ENCODE measurements around the gene SLC7A1.

SLC7A1 gene

GRCh38 chr13:29540799-29541198 is 54.7 kb downstream of the SLC7A1 start:
- Histone ChIP-seq H2AK5ac (ENCODE audit: low read length) (peak overlapping the region; percentile 3), H3K18ac (ENCODE audit: low read length) (peak overlapping the region; percentile 60), H3K79me2 (ENCODE audit: control insufficient read depth, insufficient read depth, low read length, poor library complexity) (peaks cover 2% of the 10 kb centered on the region), H3K36me3 (ENCODE audit: control insufficient read depth in 1 of 2, insufficient read depth in 2 of 2, low read length in 2 of 2) (peaks cover 10 to 14% of the 10 kb centered on the region in 2 experiments), H2AFZ (ENCODE audit: insufficient read depth, low read length, poor library complexity) (no peak overlapping the region), H3K27me3 (ENCODE audit: insufficient read depth, low read length) (no peaks in the 10 kb centered on the region), H3K27ac (ENCODE audit: low read depth, low read length) (peak overlapping the region; percentile 9), H3K4ac (ENCODE audit: low read depth, low read length) (no peak overlapping the region), H3K9me3 (ENCODE audit: insufficient read depth, low read depth, low read length) (peaks cover under 1% of the 10 kb centered on the region), H3K14ac (ENCODE audit: low read length) (peak overlapping the region; percentile 47), H3K4me1 (ENCODE audit: control insufficient read depth in 1 of 2, insufficient read depth in 2 of 2, low read length in 2 of 2) (peaks cover 32 to 50% of the 10 kb centered on the region in 2 experiments), H4K91ac (ENCODE audit: low read depth, low read length) (no peak overlapping the region), H3K4me3 (ENCODE audit: low read depth, low read length) (peak overlapping the region; percentile 4), H3K9ac (ENCODE audit: low read length) (no peak overlapping the region), H3K4me2 (ENCODE audit: low read length) (no peak overlapping the region), H2BK120ac (ENCODE audit: insufficient read depth, low read length, poor library complexity) (peak overlapping the region; percentile 10), H2BK12ac (ENCODE audit: low read length) (peak overlapping the region; percentile 16), H4K12ac (ENCODE audit: low read depth, low read length) (no peak overlapping the region), H2BK5ac (ENCODE audit: low read depth, low read length, poor library complexity) (no peak overlapping the region), H3K23ac (ENCODE audit: low read length) (no peak overlapping the region), H4K8ac (ENCODE audit: low read depth, low read length) (no peak overlapping the region), H3K79me1 (ENCODE audit: low read length) (peaks cover 6% of the 10 kb centered on the region)
- WGBS (ENCODE audit: extremely low coverage, insufficient coverage, insufficient read length), result no CpG with 5 or more reads among the region's 5 CpGs
- no peak for DNase-seq

GRCh38 chr13:29540334-29540733 is 55.2 kb downstream of the SLC7A1 start:
- Histone ChIP-seq H2BK120ac (ENCODE audit: insufficient read depth, low read length, poor library complexity) (no peak overlapping the region), H2AK5ac (ENCODE audit: low read length) (no peak overlapping the region), H2BK12ac (ENCODE audit: low read length) (no peak overlapping the region), H3K9me3 (ENCODE audit: insufficient read depth, low read depth, low read length) (peaks cover 2% of the 10 kb centered on the region), H4K91ac (ENCODE audit: low read depth, low read length) (no peak overlapping the region), H4K8ac (ENCODE audit: low read depth, low read length) (no peak overlapping the region), H3K23ac (ENCODE audit: low read length) (no peak overlapping the region), H2AFZ (ENCODE audit: insufficient read depth, low read length, poor library complexity) (no peak overlapping the region), H3K18ac (ENCODE audit: low read length) (no peak overlapping the region), H3K79me2 (ENCODE audit: control insufficient read depth, insufficient read depth, low read length, poor library complexity) (peaks cover 2% of the 10 kb centered on the region), H3K4ac (ENCODE audit: low read depth, low read length) (no peak overlapping the region), H3K4me3 (ENCODE audit: low read depth, low read length) (no peak overlapping the region), H3K27me3 (ENCODE audit: insufficient read depth, low read length) (no peaks in the 10 kb centered on the region), H4K12ac (ENCODE audit: low read depth, low read length) (no peak overlapping the region), H3K79me1 (ENCODE audit: low read length) (peaks cover 6% of the 10 kb centered on the region), H3K4me1 (ENCODE audit: control insufficient read depth in 1 of 2, insufficient read depth in 2 of 2, low read length in 2 of 2) (peaks cover 32 to 50% of the 10 kb centered on the region in 2 experiments), H3K27ac (ENCODE audit: low read depth, low read length) (peak overlapping the region; percentile 9), H3K14ac (ENCODE audit: low read length) (no peak overlapping the region), H2BK5ac (ENCODE audit: low read depth, low read length, poor library complexity) (no peak overlapping the region), H3K9ac (ENCODE audit: low read length) (no peak overlapping the region), H3K36me3 (ENCODE audit: control insufficient read depth in 1 of 2, insufficient read depth in 2 of 2, low read length in 2 of 2) (peaks cover 12 to 16% of the 10 kb centered on the region in 2 experiments), H3K4me2 (ENCODE audit: low read length) (no peak overlapping the region)
- DNase-seq, result peak; percentile 40 to 51
- WGBS (ENCODE audit: extremely low coverage, insufficient coverage, insufficient read length), result no CpG with 5 or more reads among the region's 5 CpGs

GRCh38 chr13:29539856-29540255 is 55.6 kb downstream of the SLC7A1 start:
- H4K8ac ChIP-seq (ENCODE audit: low read depth, low read length), result no peak overlapping the region
- H3K4ac ChIP-seq (ENCODE audit: low read depth, low read length), result no peak overlapping the region
- peaks cover 32 to 50% of the 10 kb centered on the region in 2 experiments for H3K4me1 ChIP-seq (ENCODE audit: control insufficient read depth in 1 of 2, insufficient read depth in 2 of 2, low read length in 2 of 2)
- peaks cover 2% of the 10 kb centered on the region for H3K9me3 ChIP-seq (ENCODE audit: insufficient read depth, low read depth, low read length)
- no peak overlapping the region for H2AFZ ChIP-seq (ENCODE audit: insufficient read depth, low read length, poor library complexity)
- no peak overlapping the region for H2AK5ac ChIP-seq (ENCODE audit: low read length)
- peaks cover 10 to 14% of the 10 kb centered on the region in 2 experiments for H3K36me3 ChIP-seq (ENCODE audit: control insufficient read depth in 1 of 2, insufficient read depth in 2 of 2, low read length in 2 of 2)
- H3K4me2 ChIP-seq (ENCODE audit: low read length), result no peak overlapping the region
- H2BK12ac ChIP-seq (ENCODE audit: low read length), result no peak overlapping the region
- DNase-seq, result no peak
- H3K79me1 ChIP-seq (ENCODE audit: low read length), result peaks cover 6% of the 10 kb centered on the region
- WGBS (ENCODE audit: extremely low coverage, insufficient coverage, insufficient read length), result no CpG with 5 or more reads among the region's 2 CpGs
- H2BK120ac ChIP-seq (ENCODE audit: insufficient read depth, low read length, poor library complexity), result no peak overlapping the region
- peak overlapping the region; percentile 4 for H2BK5ac ChIP-seq (ENCODE audit: low read depth, low read length, poor library complexity)
- H3K79me2 ChIP-seq (ENCODE audit: control insufficient read depth, insufficient read depth, low read length, poor library complexity), result peaks cover 2% of the 10 kb centered on the region
- no peak overlapping the region for H3K27ac ChIP-seq (ENCODE audit: low read depth, low read length)
- H3K9ac ChIP-seq (ENCODE audit: low read length), result no peak overlapping the region
- no peak overlapping the region for H4K91ac ChIP-seq (ENCODE audit: low read depth, low read length)
- H3K18ac ChIP-seq (ENCODE audit: low read length), result no peak overlapping the region
- H3K14ac ChIP-seq (ENCODE audit: low read length), result no peak overlapping the region
- H3K4me3 ChIP-seq (ENCODE audit: low read depth, low read length), result no peak overlapping the region
- H3K27me3 ChIP-seq (ENCODE audit: insufficient read depth, low read length), result no peaks in the 10 kb centered on the region
- no peak overlapping the region for H3K23ac ChIP-seq (ENCODE audit: low read length)
- H4K12ac ChIP-seq (ENCODE audit: low read depth, low read length), result no peak overlapping the region

GRCh38 chr13:29538652-29539040 is 56.8 kb downstream of the SLC7A1 start:
- peaks cover 10 to 19% of the 10 kb centered on the region in 2 experiments for H3K36me3 ChIP-seq (ENCODE audit: control insufficient read depth in 1 of 2, insufficient read depth in 2 of 2, low read length in 2 of 2)
- H3K9ac ChIP-seq (ENCODE audit: low read length), result no peak overlapping the region
- peaks cover 2% of the 10 kb centered on the region for H3K9me3 ChIP-seq (ENCODE audit: insufficient read depth, low read depth, low read length)
- no peak overlapping the region for H4K12ac ChIP-seq (ENCODE audit: low read depth, low read length)
- H2BK12ac ChIP-seq (ENCODE audit: low read length), result peak overlapping the region; percentile 10
- H3K4ac ChIP-seq (ENCODE audit: low read depth, low read length), result no peak overlapping the region
- H3K79me2 ChIP-seq (ENCODE audit: control insufficient read depth, insufficient read depth, low read length, poor library complexity), result peaks cover 2% of the 10 kb centered on the region
- peak overlapping the region; percentile 5 for H3K18ac ChIP-seq (ENCODE audit: low read length)
- H2AK5ac ChIP-seq (ENCODE audit: low read length), result no peak overlapping the region
- peak overlapping the region; percentile 11 for H2BK5ac ChIP-seq (ENCODE audit: low read depth, low read length, poor library complexity)
- no peak overlapping the region for H3K23ac ChIP-seq (ENCODE audit: low read length)
- no peak overlapping the region for H4K8ac ChIP-seq (ENCODE audit: low read depth, low read length)
- H3K14ac ChIP-seq (ENCODE audit: low read length), result no peak overlapping the region
- no peak for DNase-seq
- no peak overlapping the region for H3K4me3 ChIP-seq (ENCODE audit: low read depth, low read length)
- H4K91ac ChIP-seq (ENCODE audit: low read depth, low read length), result no peak overlapping the region
- no peak overlapping the region for H3K27ac ChIP-seq (ENCODE audit: low read depth, low read length)
- H3K79me1 ChIP-seq (ENCODE audit: low read length), result peaks cover 8% of the 10 kb centered on the region
- no peak overlapping the region for H2AFZ ChIP-seq (ENCODE audit: insufficient read depth, low read length, poor library complexity)
- H3K4me1 ChIP-seq (ENCODE audit: control insufficient read depth in 1 of 2, insufficient read depth in 2 of 2, low read length in 2 of 2), result peaks cover 34 to 48% of the 10 kb centered on the region in 2 experiments
- H3K27me3 ChIP-seq (ENCODE audit: insufficient read depth, low read length), result no peaks in the 10 kb centered on the region
- H2BK120ac ChIP-seq (ENCODE audit: insufficient read depth, low read length, poor library complexity), result no peak overlapping the region
- no CpG with 5 or more reads among the region's 6 CpGs for WGBS (ENCODE audit: extremely low coverage, insufficient coverage, insufficient read length)
- H3K4me2 ChIP-seq (ENCODE audit: low read length), result no peak overlapping the region

Measured in trophoblast cell (in vitro differentiated cells and primary cell).